Caki2 (cell line): ENCODE data around the gene OR5J2. TPM values are rescaled to one million over a fixed set of nuclear protein-coding genes. Genes with fewer than 3 reads are reported as not detected.
"Not testable (repeated sequence)": the region's sequence is repeated elsewhere in the genome, so short reads cannot be mapped to it uniquely, and the experiment has no call there.

ENCODE experiments used
- DNase-seq: peaks from one replicate; pipeline ENCODE4 v3.0.0-alpha.2; 2015; ENCODE audit warnings: low read depth
- in situ Hi-C: cut with HindIII; loops from 2 replicates; pipeline ENCODE4 v1.10.0; 2016; ENCODE audit warnings: low sequenced_read_pairs, low pct_unique_long_range_greater_than_20kb, mixed read lengths
- total RNA-seq: library from RNA; depleted of rRNA; stranded (reverse); fragments of >200 nt; shearing (Covaris generic); gene quantifications from 2 replicates; pipeline ENCODE4 v1.2.3, GENCODE V29; 2014; ENCODE audit warnings: low replicate concordance; rRNA removed

The OR5J2 gene
- total RNA-seq: not detected in 2 replicates

DNA sequence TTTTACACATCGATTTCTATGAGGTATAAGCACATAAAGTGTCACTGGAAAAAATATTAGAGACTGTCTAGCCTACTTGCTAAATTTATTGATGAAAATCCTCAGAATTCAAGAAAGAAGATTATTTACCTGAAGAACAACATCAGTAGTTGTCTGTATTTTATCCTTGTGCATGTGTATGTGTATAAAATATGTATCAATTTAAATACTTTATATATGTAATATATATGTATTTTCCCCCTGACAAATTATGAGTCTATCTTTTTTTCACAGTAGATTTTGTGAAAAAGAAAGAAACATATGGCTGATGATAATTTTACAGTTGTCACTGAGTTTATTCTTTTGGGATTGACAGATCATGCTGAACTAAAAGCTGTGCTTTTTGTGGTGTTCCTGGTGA lies at the start of gene OR5J2:
TSS of gene OR5J2 (plus strand) at position 301 of the 400 bp plus-strand sequence. CDS start at position 301, 0 bp downstream.
- no peak for DNase-seq
- in situ Hi-C loops: no loop called here

DNA sequence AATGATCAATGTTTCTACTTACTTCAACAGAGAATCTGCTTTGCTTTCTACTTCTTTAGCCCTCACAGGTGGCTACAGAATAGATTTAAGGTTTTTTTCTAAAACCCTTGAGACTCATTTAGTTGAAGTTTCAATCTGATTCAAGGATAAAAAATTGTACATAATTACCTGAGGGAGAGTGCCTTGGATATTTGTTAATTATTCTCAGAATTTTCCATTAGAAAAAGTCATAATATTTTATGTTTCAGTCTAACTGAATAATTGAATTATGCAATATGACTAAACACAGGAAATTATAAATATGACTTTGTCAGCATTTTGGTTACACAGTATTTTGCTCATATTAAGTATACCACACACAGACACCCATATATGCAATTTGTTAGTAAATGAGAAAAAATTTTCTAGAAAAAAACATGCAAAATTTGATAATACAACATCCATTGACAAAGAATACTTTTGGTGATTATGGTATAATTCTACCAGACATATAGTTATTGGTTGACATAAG lies 36.2 kb upstream of the OR5J2 start, which contains the start of gene OR8J3:
TSS of gene OR8J3 (minus strand) at position 51 of the 511 bp plus-strand sequence. CDS start 2,483 bp downstream, outside the sequence.
- DNase-seq: no peak
- in situ Hi-C loops: no loop called here

DNA sequence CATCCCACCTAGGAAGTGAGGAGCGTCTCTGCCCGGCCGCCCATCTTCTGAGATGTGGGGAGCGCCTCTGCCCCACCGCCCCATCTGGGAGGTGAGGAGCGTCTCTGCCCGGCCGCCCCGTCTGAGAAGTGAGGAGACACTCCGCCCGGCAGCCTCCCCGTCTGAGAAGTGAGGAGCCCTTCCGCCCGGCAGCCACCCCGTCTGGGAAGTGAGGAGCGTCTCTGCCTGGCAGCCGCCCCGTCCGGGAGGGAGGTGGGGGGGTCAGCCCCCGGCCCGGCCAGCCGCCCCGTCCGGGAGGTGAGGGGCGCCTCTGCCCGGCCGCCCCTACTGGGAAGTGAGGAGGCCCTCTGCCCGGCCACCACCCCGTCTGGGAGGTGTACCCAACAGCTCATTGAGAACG lies 32.7 kb upstream of the OR5J2 start:
- DNase-seq, in situ Hi-C loops: not testable (repeated sequence)

DNA sequence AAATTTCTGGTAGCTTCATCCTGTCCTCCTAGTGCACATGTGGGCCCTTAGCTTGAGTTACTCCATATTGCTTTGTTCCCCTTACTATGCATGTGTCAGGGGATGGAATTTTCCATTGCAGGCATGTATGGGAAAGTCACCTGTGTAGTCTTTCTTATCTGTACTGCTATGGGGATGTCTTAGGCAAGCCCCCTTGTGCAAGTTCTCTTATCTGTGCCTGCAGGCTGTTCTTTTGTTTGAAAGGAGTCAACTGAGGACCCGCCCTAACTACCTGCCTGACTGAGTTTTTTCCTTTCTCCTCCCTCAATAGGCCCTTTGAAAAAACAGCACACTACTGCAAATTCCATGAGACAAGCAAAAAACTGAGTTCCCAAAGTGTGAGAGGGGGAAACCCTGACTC lies 25.0 kb upstream of the OR5J2 start:
- no peak for DNase-seq
- in situ Hi-C loops: no loop called here

DNA sequence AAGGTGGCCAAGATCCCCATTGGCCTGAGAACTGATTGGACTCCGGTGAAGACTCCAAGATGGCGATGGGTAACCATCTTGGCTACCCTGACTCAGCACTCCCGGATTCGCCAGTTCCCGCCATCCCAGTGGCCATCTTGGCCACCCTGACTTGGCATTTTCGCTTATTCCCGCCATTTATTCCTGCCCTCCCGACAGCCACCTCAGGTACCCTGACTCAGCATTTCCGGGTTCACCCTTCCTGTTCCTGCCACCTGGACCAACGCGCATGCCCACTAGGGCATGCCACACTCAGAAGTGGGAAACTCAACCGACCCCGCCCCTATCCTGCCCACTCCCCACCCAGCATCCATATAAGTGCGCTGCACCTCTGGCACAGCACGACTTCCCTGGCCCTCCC lies 24.1 kb upstream of the OR5J2 start:
- in situ Hi-C loops: no loop called here
- no peak for DNase-seq

DNA sequence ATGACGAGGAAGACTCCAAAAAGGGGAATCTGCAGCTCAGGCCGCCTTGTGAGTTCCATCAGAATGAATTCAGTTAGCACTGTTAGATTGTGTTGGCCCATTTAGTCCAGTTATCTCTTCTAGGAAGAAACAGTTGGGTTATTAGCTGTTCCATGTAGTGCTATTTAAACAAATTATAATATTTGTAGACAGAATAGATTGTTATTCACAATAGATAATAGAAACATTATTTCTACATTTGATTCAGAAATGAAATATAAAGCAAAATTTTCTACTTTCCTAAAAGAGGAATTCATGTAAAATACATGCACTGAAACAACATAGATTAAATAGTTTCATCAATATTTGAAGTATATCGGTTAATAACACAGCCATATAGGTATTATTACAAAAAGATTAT lies 16.2 kb upstream of the OR5J2 start, which contains the start of gene OR8K5:
TSS of gene OR8K5 (minus strand) at position 101 of the 400 bp plus-strand sequence. CDS start at position 101, 0 bp downstream.
- DNase-seq: no peak
- in situ Hi-C loops: no loop called here

DNA sequence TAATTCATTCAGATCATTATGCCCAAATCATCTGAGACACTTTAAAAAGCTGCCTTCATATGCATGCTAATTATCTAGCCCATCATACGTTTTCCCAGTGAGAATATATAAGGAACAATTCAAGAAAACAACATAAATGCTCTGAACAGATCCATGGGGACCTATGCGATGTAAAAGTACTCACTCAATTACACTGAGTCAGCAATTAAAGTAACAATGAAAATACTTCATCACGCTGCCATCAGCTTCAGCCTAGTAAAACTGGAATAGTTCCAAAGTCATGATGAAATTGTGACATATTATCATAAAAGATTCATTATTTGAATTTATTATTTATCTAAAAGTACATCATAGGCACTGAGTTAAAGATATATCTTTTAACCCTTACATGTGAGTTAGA lies 12.6 kb upstream of the OR5J2 start:
- DNase-seq: no peak
- in situ Hi-C loops: no loop called here

DNA sequence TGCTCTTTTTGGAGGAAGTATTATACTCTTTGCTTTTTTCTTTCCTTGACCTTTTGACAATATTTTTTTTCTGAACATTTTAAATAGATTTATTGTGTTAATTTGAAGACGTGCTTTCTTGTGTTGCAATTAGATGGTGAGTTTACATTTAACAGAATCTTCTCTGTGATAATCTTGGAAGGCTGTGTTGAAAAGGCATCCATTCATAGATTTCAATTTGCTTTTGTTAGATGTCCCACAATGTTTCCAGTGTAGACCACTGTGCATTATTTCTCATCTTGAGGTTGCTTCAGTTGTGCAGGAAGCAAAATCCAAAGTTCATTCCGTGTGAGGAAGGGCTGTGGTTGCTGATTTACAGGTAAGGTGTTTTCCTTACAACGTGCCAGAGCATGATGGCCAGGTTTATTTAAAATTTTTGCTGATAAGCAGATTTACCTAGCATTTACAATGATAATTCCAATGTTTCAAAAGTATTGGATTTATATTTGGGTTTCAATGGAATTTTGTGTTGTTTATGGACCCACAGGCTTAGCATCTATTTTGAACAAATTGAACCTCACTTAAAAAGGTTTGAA lies 4.1 kb upstream of the OR5J2 start:
- in situ Hi-C loops: no loop called here
- DNase-seq: no peak

DNA sequence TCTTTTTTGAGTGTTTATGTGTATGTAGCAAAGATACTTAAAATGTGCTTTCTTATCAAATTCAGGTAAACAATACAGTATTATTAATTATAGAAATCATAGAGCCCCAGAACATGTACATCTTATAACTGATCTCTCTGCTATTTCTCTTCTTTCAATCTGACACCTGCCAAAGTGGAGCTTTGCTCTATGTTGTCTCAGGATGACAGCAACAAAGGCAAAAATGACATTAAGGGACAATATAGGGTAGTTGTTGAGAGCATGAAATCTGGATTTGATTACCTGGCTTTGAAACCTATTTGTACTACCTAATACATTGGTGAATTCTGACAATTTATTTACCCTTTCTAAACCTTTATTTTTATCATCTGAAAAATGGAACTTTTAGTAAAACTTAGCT lies 7.0 kb downstream of the OR5J2 start:
- in situ Hi-C loops: no loop called here
- no peak for DNase-seq

DNA sequence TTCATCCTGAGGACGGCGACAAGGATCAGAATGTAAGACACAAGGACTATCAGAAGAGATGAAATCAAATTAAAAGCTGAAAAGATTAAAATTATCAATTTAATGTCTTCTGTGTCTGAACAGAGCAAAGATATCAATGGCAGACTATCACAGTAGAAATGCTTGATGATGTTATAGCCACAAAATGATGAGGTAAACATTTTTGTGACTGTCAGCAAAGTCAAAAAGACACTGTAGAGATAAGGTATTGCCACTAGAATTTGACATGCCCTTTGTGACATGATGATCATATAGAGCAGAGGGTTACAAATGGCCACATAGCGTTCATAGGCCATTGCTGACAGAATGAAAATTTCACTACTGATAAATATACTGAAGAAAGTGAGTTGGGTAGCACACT lies 12.2 kb downstream of the OR5J2 start:
- no peak for DNase-seq
- in situ Hi-C loops: no loop called here

DNA sequence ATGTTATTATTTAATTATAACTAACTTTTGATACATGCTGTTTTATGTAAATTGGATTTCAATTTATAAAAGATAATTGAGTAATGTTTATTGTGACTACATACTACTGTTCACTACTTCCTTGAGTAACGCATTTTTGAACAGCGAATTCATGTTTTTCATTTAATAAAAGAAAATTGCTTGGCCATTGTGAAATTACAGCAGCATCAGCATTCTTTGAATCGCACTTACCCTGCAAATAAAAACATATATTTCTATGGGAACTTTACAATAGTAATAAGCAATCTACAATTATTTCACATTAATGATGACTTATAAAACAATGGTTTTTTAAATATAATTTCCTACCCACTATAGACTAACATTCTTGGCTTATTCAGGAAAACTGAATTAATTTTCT lies 20.3 kb downstream of the OR5J2 start:
- in situ Hi-C loops: no loop called here
- DNase-seq: no peak

DNA sequence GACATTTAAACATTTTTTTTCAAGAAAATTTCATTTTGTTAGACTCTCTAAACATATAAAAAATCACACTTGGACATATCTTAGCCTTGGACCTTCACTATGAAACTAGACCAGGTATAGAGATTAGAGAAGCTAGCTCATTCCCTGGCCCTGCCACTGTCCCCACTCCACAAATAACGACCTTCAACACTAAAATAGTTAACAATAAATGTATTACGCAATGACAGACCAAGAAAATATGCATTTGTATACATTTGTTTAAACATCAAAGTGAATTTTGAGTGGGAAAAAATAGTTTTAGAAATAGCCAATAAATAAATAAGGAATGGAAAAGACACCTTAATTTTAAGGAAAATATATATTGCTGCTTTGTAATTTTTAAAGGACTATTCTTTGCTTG lies 20.9 kb downstream of the OR5J2 start:
- DNase-seq: no peak
- in situ Hi-C loops: no loop called here

DNA sequence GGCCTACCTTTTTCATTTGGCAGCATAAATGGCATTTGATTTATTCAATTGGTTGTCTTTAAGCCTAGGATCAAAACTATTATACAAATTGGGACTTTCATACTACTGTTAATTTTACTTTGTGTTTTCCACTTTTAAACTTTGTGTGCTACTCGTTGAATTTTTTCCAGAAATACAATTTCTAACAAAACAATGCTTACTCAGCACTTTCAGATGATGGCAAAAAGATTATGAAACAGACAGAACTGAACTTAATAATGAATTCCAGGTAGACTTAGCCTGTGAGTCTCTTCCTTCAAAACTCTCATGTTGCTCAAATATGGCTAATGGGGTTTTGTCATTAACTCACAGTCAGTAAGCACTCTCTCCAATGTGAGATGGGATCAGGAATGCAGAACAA lies 31.4 kb downstream of the OR5J2 start:
- no peak for DNase-seq
- in situ Hi-C loops: no loop called here

DNA sequence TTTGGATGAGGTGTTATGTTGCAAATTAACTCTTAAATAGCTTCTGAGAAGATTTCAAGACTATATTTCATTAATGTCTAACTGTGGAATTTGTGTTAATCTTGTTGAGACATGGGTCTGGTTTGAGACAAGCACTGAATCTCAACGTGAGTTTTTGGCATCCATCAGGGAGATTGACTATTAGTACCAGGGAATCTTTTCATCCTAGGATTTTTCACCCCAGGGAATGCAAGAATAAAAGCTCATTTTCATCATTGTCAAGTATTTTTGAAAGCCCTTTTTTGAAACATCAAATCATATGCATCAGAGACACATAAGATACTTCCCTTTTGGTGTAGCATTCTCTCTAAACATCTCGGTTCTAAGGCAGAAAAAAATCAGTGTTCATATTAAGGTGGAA lies 38.1 kb downstream of the OR5J2 start:
- in situ Hi-C loops: no loop called here
- DNase-seq: no peak

DNA sequence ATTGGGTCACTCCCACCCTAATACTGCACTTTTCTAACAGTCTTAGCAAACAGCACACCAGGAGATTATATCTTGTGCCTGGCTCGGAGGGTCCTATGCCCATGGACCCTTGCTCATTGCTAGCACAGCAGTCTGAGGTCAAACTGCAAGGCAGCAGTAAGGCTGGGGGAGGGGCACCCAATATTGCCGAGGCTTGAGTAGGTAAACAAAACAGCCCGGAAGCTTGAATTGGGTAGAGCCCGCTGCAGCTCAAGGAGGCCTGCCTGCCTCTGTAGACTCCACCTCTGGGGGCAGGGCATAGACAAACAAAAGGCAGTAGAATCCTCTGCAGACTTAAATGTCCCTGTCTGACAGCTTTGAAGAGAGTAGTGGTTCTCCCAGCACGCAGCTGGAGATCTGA lies 43.3 kb downstream of the OR5J2 start:
- in situ Hi-C loops, DNase-seq: not testable (repeated sequence)

Other genes with a start within 250 kb of the OR5J2 start
- gene OR5I1, start 240.2 kb upstream of the OR5J2 start, total RNA-seq: not detected in 2 replicates
- gene OR10AG1, start 206.7 kb upstream of the OR5J2 start, total RNA-seq: not detected in 2 replicates
- gene OR5F1, start 182.0 kb upstream of the OR5J2 start, total RNA-seq: not detected in 2 replicates
- not detected in 2 replicates for gene OR5AS1, start 149.0 kb upstream of the OR5J2 start, total RNA-seq
- gene OR8I2, start 83.3 kb upstream of the OR5J2 start, total RNA-seq: not detected in 2 replicates
- gene OR8H2, start 72.9 kb upstream of the OR5J2 start, total RNA-seq: not detected in 2 replicates
- not detected in 2 replicates for gene OR8H3, start 54.2 kb upstream of the OR5J2 start, total RNA-seq
- not detected in 2 replicates for gene OR8J3, start 36.4 kb upstream of the OR5J2 start, total RNA-seq
- not detected in 2 replicates for gene OR8K5, start 16.3 kb upstream of the OR5J2 start, total RNA-seq
- not detected in 2 replicates for gene OR5T2, start 57.6 kb downstream of the OR5J2 start, total RNA-seq
- gene OR5T3, start 75.6 kb downstream of the OR5J2 start, total RNA-seq: not detected in 2 replicates
- gene OR5T1, start 97.5 kb downstream of the OR5J2 start, total RNA-seq: not detected in 2 replicates
- not detected in 2 replicates for gene OR8H1, start 115.6 kb downstream of the OR5J2 start, total RNA-seq
- not detected in 2 replicates for gene OR8K3, start 138.5 kb downstream of the OR5J2 start, total RNA-seq
- gene OR8K1, start 169.4 kb downstream of the OR5J2 start, total RNA-seq: not detected in 2 replicates
- gene OR8J1, start 177.7 kb downstream of the OR5J2 start, total RNA-seq: not detected in 2 replicates
- not detected in 2 replicates for gene OR8U1, start 199.0 kb downstream of the OR5J2 start, total RNA-seq
- not detected in 2 replicates for gene OR5AL1, start 236.1 kb downstream of the OR5J2 start, total RNA-seq